GM12873 (cell line): ENCODE measurements around the gene DLG2.

Experiments used
- CTCF ChIP-seq: IDR thresholded peaks from 2 replicates; pipeline ENCODE4 v1.5.1; 2012; ENCODE audit warnings: low read depth, mild to moderate bottlenecking, moderate library complexity, low read length, control low read depth; ENCODE audit not compliant: insufficient read depth; ENCODE audit errors: missing control alignments

DLG2 gene

GRCh38 chr11:83895516-83895915 is 1731.6 kb downstream of the DLG2 start:
- TF ChIP-seq CTCF, result no peak

GRCh38 chr11:83881428-83881827 is 1745.7 kb downstream of the DLG2 start:
- peak; percentile 20 for TF ChIP-seq CTCF

GRCh38 chr11:83871054-83871453 is 1756.1 kb downstream of the DLG2 start:
- no peak for TF ChIP-seq CTCF

GRCh38 chr11:83866655-83867054 is 1760.5 kb downstream of the DLG2 start:
- no peak for TF ChIP-seq CTCF

GRCh38 chr11:83865636-83866461 is 1761.3 kb downstream of the DLG2 start:
- no peak for TF ChIP-seq CTCF

- no peak for TF ChIP-seq CTCF
Observed at GRCh38 chr11:83864412-83865057, 1762.6 kb downstream of the DLG2 start.

- TF ChIP-seq CTCF, result no peak
Observed at GRCh38 chr11:83863272-83863671, 1763.9 kb downstream of the DLG2 start.
